MM.1S (cell line): Measurements from ENCODE around the gene MAD1L1.

Experiments used
- CTCF ChIP-seq: fragments of 300-600 bp; sonication (generic); IDR thresholded peaks from 2 replicates; pipeline ENCODE4 v1.5.1; 2016; ENCODE audit warnings: antibody characterized with exemption, low read length, mixed read lengths
- EZH2 ChIP-seq: fragments of 300-600 bp; sonication (generic); optimal IDR thresholded peaks from 2 replicates; pipeline ENCODE3; 2017; ENCODE audit warnings: low read depth, mild to moderate bottlenecking, antibody characterized with exemption, low read length, mixed read lengths
- EZH2phosphoT487 ChIP-seq: fragments of 300-600 bp; sonication (generic); IDR thresholded peaks from 2 replicates; pipeline ENCODE4 v1.6.1; 2018; ENCODE audit warnings: antibody characterized with exemption, low read length

DNA sequence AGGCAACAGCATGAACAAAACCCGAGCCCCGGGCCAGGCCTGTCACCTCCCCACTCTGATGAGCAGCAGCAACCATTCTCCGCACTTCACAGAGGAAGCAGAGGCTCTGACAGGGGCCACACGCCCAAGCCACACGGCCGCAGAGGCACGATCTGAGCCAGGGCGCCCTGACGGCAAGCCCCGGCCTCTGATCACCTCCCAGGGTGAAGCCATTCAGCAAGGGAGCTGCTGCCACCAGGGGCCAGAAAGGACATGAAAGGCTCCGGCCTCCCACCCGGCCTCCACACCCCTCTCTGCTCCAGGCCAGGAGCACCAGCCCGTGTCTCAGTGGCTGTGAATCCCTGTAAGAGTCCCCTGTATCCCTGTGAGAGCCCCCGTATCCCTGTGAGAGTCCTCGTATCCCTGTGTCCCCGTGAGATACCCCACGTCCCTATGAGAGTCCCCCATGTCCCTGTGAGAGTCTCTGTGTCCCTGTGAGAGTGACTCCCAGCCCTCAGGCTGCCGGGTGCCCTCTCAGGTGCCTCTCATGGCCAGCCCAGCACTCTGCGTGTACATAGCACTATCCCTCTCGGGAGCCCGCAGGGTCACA lies 187.8 kb downstream of the MAD1L1 start:
- TF ChIP-seq CTCF (no peak), EZH2 (no peak), EZH2phosphoT487 (no peak)
